Left lung (tissue), 10 donors: Measurements from ENCODE around the gene PCDHGB3. TPM values are rescaled to one million over a fixed set of nuclear protein-coding genes. Genes with fewer than 3 reads are reported as not detected.
"Not testable (repeated sequence)": the region's sequence is repeated elsewhere in the genome, so short reads cannot be mapped to it uniquely, and the experiment has no call there.

Experiments
- ATAC-seq: fragments of 200-7000 bp; cut with Tn5 transposase; one replicate; pipeline ENCODE4 v1.9.1; 2020; ENCODE audit warnings: moderate library complexity
- DNase-seq, 4 donors: peaks; one replicate each; pipeline ENCODE4 v3.0.0-alpha.2; 2013 to 2020
- H3K27ac ChIP-seq, 2 donors: fragments of 200-600 bp; sonication (generic) in 1 of 2; one replicate each; pipeline versions ENCODE4 v1.5.0 to v1.8.0; 2020 to 2021
- H3K27me3 ChIP-seq, 2 donors: fragments of 200-600 bp; sonication (generic) in 1 of 2; one replicate each; pipeline versions ENCODE4 v1.5.0 to v1.8.0; 2020 to 2021
- H3K36me3 ChIP-seq, 2 donors: fragments of 200-600 bp; sonication (generic) in 1 of 2; one replicate each; pipeline versions ENCODE4 v1.5.0 to v1.8.0; 2020 to 2021
- H3K4me1 ChIP-seq, 2 donors: fragments of 200-600 bp; one replicate each; pipeline ENCODE4 v1.8.0; 2021
- H3K4me3 ChIP-seq, 2 donors: fragments of 200-600 bp; sonication (generic) in 1 of 2; one replicate each; pipeline versions ENCODE4 v1.5.0 to v1.8.0; 2020 to 2021; ENCODE audit warnings: mild to moderate bottlenecking in 1 of 2
- H3K9me3 ChIP-seq, 2 donors: fragments of 200-600 bp; sonication (generic) in 1 of 2; one replicate each; pipeline versions ENCODE4 v1.5.0 to v1.8.0; 2020 to 2021
- CTCF ChIP-seq, 2 donors: fragments of 200-600 bp; sonication (generic) in 1 of 2; IDR thresholded peaks; one replicate each; pipeline versions ENCODE4 v1.5.0 to v1.8.0; 2021; ENCODE audit warnings: antibody characterized with exemption in 2 of 2
- intact Hi-C, 2 donors: fragments of 100-400 bp; cut with DNase I; formaldehyde crosslinking; loops; one replicate each; pipeline versions ENCODE4 v1.11.2 to v1.14.2; 2022
- polyA plus RNA-seq, 6 donors: library from polyadenylated mRNA; unstranded; fragments of 120-200 nt; gene quantifications; one replicate each; pipeline ENCODE4 v1.2.1, GENCODE V29; 2013; ENCODE audit not compliant: insufficient read length in 6 of 6
- total RNA-seq, 2 donors: library from RNA; stranded (reverse); fragmentation: NEBNext Ultra II Directional; extraction: Animal tissue kit (Norgen Biotek cat#: 25700); gene quantifications; one replicate each; pipeline ENCODE4 v1.2.1, GENCODE V29; 2021
- donor health status: DM: no; HTN: yes; CAD: no.
- donor health status: DM: no; HTN: no; CAD: no.

The PCDHGB3 gene
- total and polyA plus RNA-seq, 8 donors = 1.5 to 3.4 (median 2.7) TPM

GRCh38 chr5:141382469-141383294 lies 12.6 kb downstream of the PCDHGB3 start, which contains the start of gene PCDHGA7:
TSS of gene PCDHGA7 (plus strand) at chr5:141382742. CDS start at chr5:141382900, 158 bp downstream.
- peaks cover 14 to 86% of the 10 kb centered on the region in 2 donors for H3K27me3 ChIP-seq
- H3K4me1 ChIP-seq = no peaks in the 10 kb centered on the region
- H3K4me3 ChIP-seq = no peak within 1 kb of the TSS
- intact Hi-C loops = no loop called here
- H3K9me3 ChIP-seq = peaks cover 0 to 91% of the 10 kb centered on the region in 2 donors
- no peak for ATAC-seq
- no peaks in the 10 kb centered on the region for H3K36me3 ChIP-seq
- TF ChIP-seq CTCF (IDR thresholded peaks at IDR 0.05) = no peak
- H3K27ac ChIP-seq = no peak within 1 kb of the TSS
- no peak for DNase-seq

GRCh38 chr5:141383345-141383744 lies 13.3 kb downstream of the PCDHGB3 start:
- DNase-seq (no peak), ATAC-seq (no peak)
- Histone ChIP-seq H3K9me3 (peaks cover 0 to 87% of the 10 kb centered on the region in 2 donors), H3K4me3 (no peak overlapping the region), H3K27ac (no peak overlapping the region), H3K36me3 (no peaks in the 10 kb centered on the region), H3K4me1 (no peaks in the 10 kb centered on the region), H3K27me3 (peaks cover 14 to 83% of the 10 kb centered on the region in 2 donors)
- no peak for TF ChIP-seq CTCF (IDR thresholded peaks at IDR 0.05)
- intact Hi-C loops = no loop called here

DNA sequence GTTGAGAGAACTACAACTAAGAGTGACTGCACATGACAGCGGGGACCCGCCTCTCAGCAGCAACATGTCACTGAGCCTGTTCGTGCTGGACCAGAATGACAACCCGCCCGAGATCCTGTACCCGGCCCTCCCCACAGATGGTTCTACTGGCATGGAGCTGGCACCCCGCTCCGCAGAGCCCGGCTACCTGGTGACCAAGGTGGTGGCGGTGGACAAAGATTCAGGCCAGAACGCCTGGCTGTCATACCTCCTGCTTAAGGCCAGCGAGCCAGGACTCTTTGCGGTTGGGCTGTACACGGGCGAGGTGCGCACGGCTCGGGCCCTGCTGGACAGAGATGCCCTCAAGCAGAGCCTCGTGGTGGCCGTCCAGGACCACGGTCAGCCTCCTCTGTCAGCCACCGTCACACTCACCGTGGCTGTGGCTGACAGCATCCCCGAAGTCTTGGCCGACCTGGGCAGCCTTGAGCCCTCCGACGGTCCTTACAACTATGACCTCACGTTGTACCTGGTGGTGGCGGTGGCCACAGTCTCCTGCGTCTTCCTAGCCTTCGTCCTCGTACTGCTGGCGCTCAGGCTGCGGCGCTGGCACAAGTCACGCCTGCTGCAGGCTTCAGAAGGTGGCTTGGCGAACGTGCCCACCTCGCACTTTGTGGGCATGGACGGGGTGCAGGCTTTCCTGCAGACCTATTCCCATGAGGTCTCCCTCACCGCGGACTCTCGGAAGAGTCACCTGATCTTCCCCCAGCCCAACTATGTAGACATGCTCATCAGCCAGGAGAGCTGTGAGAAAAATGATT lies 14.6 kb downstream of the PCDHGB3 start:
- ATAC-seq = no peak
- Histone ChIP-seq H3K36me3 (no peaks in the 10 kb centered on the region), H3K9me3 (peaks cover 0 to 91% of the 10 kb centered on the region in 2 donors), H3K4me3 (no peak overlapping the region), H3K27ac (no peak overlapping the region), H3K4me1 (no peaks in the 10 kb centered on the region), H3K27me3 (peaks cover 14 to 90% of the 10 kb centered on the region in 2 donors)
- intact Hi-C loops = no loop called here
- TF ChIP-seq CTCF (IDR thresholded peaks at IDR 0.05) = no peak
- no peak for DNase-seq

- H3K9me3 ChIP-seq = peaks cover 0 to 92% of the 10 kb centered on the region in 2 donors
- H3K4me1 ChIP-seq, H3K36me3 ChIP-seq, DNase-seq, H3K27ac ChIP-seq, H3K4me3 ChIP-seq, intact Hi-C loops: not testable (repeated sequence)
- H3K27me3 ChIP-seq = peaks cover 9 to 90% of the 10 kb centered on the region in 2 donors
- ATAC-seq = peak; percentile 88
- peak in 1 of 2 donors; percentile 10 for TF ChIP-seq CTCF (IDR thresholded peaks at IDR 0.05)
These were observed 17.7 kb downstream of the PCDHGB3 start, which contains the start of gene PCDHGB4 for GRCh38 chr5:141387557-141388311. TSS of gene PCDHGB4 (plus strand) at chr5:141387698. CDS start at chr5:141387885, 187 bp downstream.
